Keratinocyte (primary cell): ENCODE data around the gene SPRED1. TPM values are rescaled to one million over a fixed set of nuclear protein-coding genes. Genes with fewer than 3 reads are reported as not detected.
A peak's percentile ranks its signal among the peaks of the same experiment; 100 is the strongest.

ENCODE experiments used
- DNase-seq: peaks from one replicate; pipeline ENCODE4 v3.0.0-alpha.2; 2011; ENCODE audit warnings: low read depth, missing footprints, low spot score
- FAIRE-seq: peaks from 2 replicates; lab custom pipeline; 2011; peaks lifted over from hg19 to GRCh38; lab: Jason Lieb, UNC
- H2AFZ ChIP-seq: 2 replicates; pipeline ENCODE4 v1.6.0; 2012; ENCODE audit warnings: low read length, control low read depth, inconsistent platforms; ENCODE audit not compliant: control insufficient read depth
- H3K27ac ChIP-seq: 2 replicates; pipeline ENCODE4 v1.5.1; 2011; ENCODE audit warnings: low read length; ENCODE audit not compliant: control insufficient read depth, insufficient read depth
- H3K27me3 ChIP-seq: 3 replicates; pipeline ENCODE4 v1.6.0; 2011; ENCODE audit warnings: low read length; ENCODE audit not compliant: control insufficient read depth, insufficient read depth; ENCODE audit errors: extremely low read depth
- H3K36me3 ChIP-seq, 2 experiments: 2 replicates in 1 of 2; 3 replicates in 1 of 2; pipeline ENCODE4 v1.5.1; 2011; ENCODE audit warnings: low read length in 2 of 2, mild to moderate bottlenecking in 1 of 2; ENCODE audit not compliant: control insufficient read depth in 2 of 2, insufficient read depth in 2 of 2; ENCODE audit errors: extremely low read depth in 1 of 2
- H3K4me1 ChIP-seq: 3 replicates; pipeline ENCODE4 v1.5.1; 2011; ENCODE audit warnings: low read length; ENCODE audit not compliant: control insufficient read depth, insufficient read depth; ENCODE audit errors: extremely low read depth
- H3K4me2 ChIP-seq: 3 replicates; pipeline ENCODE4 v1.6.0; 2011; ENCODE audit warnings: low read depth, low read length; ENCODE audit not compliant: control insufficient read depth, insufficient read depth; ENCODE audit errors: extremely low read depth
- H3K4me3 ChIP-seq, 3 experiments: fragments of 200-600 bp in 1 of 3; sonication (generic) in 1 of 3; 2 replicates in 2 of 3; 3 replicates in 1 of 3; pipeline ENCODE4 v1.5.1; 2011 to 2016; ENCODE audit warnings: low read length in 3 of 3, mild to moderate bottlenecking in 3 of 3, control low read depth in 2 of 3, inconsistent platforms in 1 of 3, low read depth in 1 of 3, mixed read lengths in 1 of 3, mixed run types in 1 of 3, moderate library complexity in 1 of 3; ENCODE audit not compliant: control insufficient read depth in 2 of 3, insufficient read depth in 2 of 3; ENCODE audit errors: extremely low read depth in 1 of 3
- H3K79me2 ChIP-seq: 2 replicates; pipeline ENCODE4 v1.6.0; 2012; ENCODE audit warnings: low read length; ENCODE audit not compliant: control insufficient read depth, insufficient read depth
- H3K9ac ChIP-seq: 3 replicates; pipeline ENCODE4 v1.6.0; 2011; ENCODE audit warnings: low read length; ENCODE audit not compliant: control insufficient read depth, insufficient read depth; ENCODE audit errors: extremely low read depth
- H3K9me1 ChIP-seq: 3 replicates; pipeline ENCODE4 v1.6.0; 2011; ENCODE audit warnings: low read length; ENCODE audit not compliant: control insufficient read depth, insufficient read depth; ENCODE audit errors: extremely low read depth
- H3K9me3 ChIP-seq: 2 replicates; pipeline ENCODE4 v1.5.1; 2012; ENCODE audit warnings: low read depth, low read length; ENCODE audit not compliant: control insufficient read depth
- H4K20me1 ChIP-seq: 3 replicates; pipeline ENCODE4 v1.6.0; 2011; ENCODE audit warnings: low read length; ENCODE audit not compliant: control insufficient read depth, insufficient read depth; ENCODE audit errors: extremely low read depth
- EZH2 ChIP-seq: IDR thresholded peaks from one replicate; pipeline ENCODE4 v1.6.1; 2012; ENCODE audit warnings: inconsistent platforms, mild to moderate bottlenecking, low read length, moderate library complexity
- dilution Hi-C: fragments of 300-500 bp; cut with MboI; formaldehyde crosslinking; loops from one replicate; pipeline ENCODE4 v1.7.0; 2020; ENCODE audit warnings: low sequenced_read_pairs; ENCODE audit not compliant: extremely low pct_ligation_motif_present
- polyA plus RNA-seq, 5 experiments: library from polyadenylated mRNA; depleted of rRNA in 3 of 5; stranded (reverse) in 3 of 5; stranded (forward) in 1 of 5; unstranded in 1 of 5; fragments of >200 nt; gene quantifications; 1 replicate in 1 of 5; 2 replicates in 3 of 5; 3 replicates in 1 of 5; pipeline versions ENCODE4 v1.2.1 to v1.2.3, GENCODE V29; 2011 to 2012; ENCODE audit warnings: missing spikeins in 2 of 5, low read depth in 1 of 5, low replicate concordance in 1 of 5
- TF ChIP-seq, protein P1 (sequence below), 3 experiments: IDR thresholded peaks in 1 of 3; conservative IDR thresholded peaks in 1 of 3; optimal IDR thresholded peaks in 1 of 3; 2 replicates in 2 of 3; 3 replicates in 1 of 3; pipeline versions ENCODE3 to v1.5.1; 2011; ENCODE audit warnings: low read length in 3 of 3, mild to moderate bottlenecking in 3 of 3, moderate library complexity in 2 of 3, control low read depth in 1 of 3, inconsistent platforms in 1 of 3; ENCODE audit not compliant: insufficient read depth in 2 of 3; ENCODE audit errors: extremely low read depth in 1 of 3

The SPRED1 gene
- polyA plus RNA-seq, 1 donor (not counting 4 experiments of a cell fraction or from before 2014, with no cell fraction given): 11.5 TPM

DNA sequence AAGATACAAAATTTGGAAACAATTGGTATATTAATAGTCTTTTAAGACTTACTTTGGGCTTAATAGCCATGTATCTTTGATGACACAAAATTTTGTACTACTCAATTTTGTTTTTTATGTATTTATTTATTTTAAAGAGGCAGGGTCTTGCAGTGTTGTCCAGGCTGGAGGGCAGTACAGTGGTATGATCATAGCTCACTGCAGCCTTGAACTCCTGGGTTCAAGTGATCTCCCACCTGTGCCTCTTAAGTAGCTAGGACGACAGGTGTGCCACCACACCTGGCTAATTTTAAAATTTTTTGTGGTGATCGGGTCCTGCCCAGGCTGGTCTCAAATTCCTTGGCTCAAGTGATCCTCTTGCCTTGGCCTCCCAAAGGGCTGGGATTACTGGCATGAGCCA lies 6.5 kb downstream of the SPRED1 start:
- Histone ChIP-seq H4K20me1 (peaks cover 14% of the 10 kb centered on the region), H3K4me2 (no peak overlapping the region), H3K27ac (no peak overlapping the region), H3K4me1 (peaks cover 19% of the 10 kb centered on the region), H3K9me3 (no peaks in the 10 kb centered on the region), H3K27me3 (no peaks in the 10 kb centered on the region), H3K4me3 (no peak overlapping the region), H2AFZ (no peak overlapping the region), H3K9ac (no peak overlapping the region), H3K36me3 (no peaks in the 10 kb centered on the region), H3K9me1 (no peaks in the 10 kb centered on the region), H3K79me2 (peaks cover 99% of the 10 kb centered on the region)
- FAIRE-seq (no peak), DNase-seq (no peak)
- TF ChIP-seq EZH2: no peak
- TF ChIP-seq, protein P1, sequence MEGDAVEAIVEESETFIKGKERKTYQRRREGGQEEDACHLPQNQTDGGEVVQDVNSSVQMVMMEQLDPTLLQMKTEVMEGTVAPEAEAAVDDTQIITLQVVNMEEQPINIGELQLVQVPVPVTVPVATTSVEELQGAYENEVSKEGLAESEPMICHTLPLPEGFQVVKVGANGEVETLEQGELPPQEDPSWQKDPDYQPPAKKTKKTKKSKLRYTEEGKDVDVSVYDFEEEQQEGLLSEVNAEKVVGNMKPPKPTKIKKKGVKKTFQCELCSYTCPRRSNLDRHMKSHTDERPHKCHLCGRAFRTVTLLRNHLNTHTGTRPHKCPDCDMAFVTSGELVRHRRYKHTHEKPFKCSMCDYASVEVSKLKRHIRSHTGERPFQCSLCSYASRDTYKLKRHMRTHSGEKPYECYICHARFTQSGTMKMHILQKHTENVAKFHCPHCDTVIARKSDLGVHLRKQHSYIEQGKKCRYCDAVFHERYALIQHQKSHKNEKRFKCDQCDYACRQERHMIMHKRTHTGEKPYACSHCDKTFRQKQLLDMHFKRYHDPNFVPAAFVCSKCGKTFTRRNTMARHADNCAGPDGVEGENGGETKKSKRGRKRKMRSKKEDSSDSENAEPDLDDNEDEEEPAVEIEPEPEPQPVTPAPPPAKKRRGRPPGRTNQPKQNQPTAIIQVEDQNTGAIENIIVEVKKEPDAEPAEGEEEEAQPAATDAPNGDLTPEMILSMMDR (optimal IDR thresholded peaks at IDR 0.05 in 1 of 3, IDR thresholded peaks at IDR 0.05 in 1 of 3, conservative IDR thresholded peaks at IDR 0.05 in 1 of 3; ENCODE audit: extremely low read depth in 1 of 3, insufficient read depth in 2 of 3, low read length in 3 of 3): no peak
- dilution Hi-C loops: no loop called here

GRCh38 chr15:38260077-38260476 lies 7.4 kb downstream of the SPRED1 start:
- Histone ChIP-seq H3K36me3 (no peaks in the 10 kb centered on the region), H4K20me1 (peaks cover 14% of the 10 kb centered on the region), H3K79me2 (peaks cover 100% of the 10 kb centered on the region), H3K27me3 (no peaks in the 10 kb centered on the region), H3K9me1 (no peaks in the 10 kb centered on the region), H3K27ac (no peak overlapping the region), H3K9ac (no peak overlapping the region), H3K4me2 (no peak overlapping the region), H3K4me1 (peaks cover 19% of the 10 kb centered on the region), H2AFZ (no peak overlapping the region), H3K9me3 (no peaks in the 10 kb centered on the region), H3K4me3 (no peak overlapping the region)
- dilution Hi-C loops: no loop called here
- DNase-seq (no peak), FAIRE-seq (peak; percentile 41)
- no peak for TF ChIP-seq EZH2
- TF ChIP-seq, protein P1 (optimal IDR thresholded peaks at IDR 0.05 in 1 of 3, IDR thresholded peaks at IDR 0.05 in 1 of 3, conservative IDR thresholded peaks at IDR 0.05 in 1 of 3; ENCODE audit: extremely low read depth in 1 of 3, insufficient read depth in 2 of 3, low read length in 3 of 3): no peak
